ENCODE results near the gene GRIK2. TPM values are rescaled to one million over a fixed set of nuclear protein-coding genes. Genes with fewer than 3 reads are reported as not detected.
"Not testable (repeated sequence)": the region's sequence is repeated elsewhere in the genome, so short reads cannot be mapped to it uniquely, and the experiment has no call there.

The GRIK2 gene
- total and polyA plus RNA-seq, 7 donors = 0.03 to 2.9 (median 0.53) TPM; not detected in 1

DNA sequence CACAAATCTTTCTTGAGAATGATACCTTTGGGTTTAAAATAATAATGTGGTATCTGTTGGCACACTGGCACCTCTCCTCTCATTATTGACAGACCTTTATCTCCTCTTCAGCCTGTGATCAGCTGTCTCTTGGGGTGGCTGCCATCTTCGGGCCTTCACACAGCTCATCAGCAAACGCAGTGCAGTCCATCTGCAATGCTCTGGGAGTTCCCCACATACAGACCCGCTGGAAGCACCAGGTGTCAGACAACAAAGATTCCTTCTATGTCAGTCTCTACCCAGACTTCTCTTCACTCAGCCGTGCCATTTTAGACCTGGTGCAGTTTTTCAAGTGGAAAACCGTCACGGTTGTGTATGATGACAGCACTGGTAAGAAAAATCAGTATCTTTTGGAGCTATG lies 232.8 kb downstream of the GRIK2 start:
- ATAC-seq (no peak), DNase-seq (no peak)
- no peaks in the 10 kb centered on the region for H3K9me3 ChIP-seq
- TF ChIP-seq, protein P1, sequence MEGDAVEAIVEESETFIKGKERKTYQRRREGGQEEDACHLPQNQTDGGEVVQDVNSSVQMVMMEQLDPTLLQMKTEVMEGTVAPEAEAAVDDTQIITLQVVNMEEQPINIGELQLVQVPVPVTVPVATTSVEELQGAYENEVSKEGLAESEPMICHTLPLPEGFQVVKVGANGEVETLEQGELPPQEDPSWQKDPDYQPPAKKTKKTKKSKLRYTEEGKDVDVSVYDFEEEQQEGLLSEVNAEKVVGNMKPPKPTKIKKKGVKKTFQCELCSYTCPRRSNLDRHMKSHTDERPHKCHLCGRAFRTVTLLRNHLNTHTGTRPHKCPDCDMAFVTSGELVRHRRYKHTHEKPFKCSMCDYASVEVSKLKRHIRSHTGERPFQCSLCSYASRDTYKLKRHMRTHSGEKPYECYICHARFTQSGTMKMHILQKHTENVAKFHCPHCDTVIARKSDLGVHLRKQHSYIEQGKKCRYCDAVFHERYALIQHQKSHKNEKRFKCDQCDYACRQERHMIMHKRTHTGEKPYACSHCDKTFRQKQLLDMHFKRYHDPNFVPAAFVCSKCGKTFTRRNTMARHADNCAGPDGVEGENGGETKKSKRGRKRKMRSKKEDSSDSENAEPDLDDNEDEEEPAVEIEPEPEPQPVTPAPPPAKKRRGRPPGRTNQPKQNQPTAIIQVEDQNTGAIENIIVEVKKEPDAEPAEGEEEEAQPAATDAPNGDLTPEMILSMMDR (IDR thresholded peaks at IDR 0.05) = no peak
- no peak overlapping the region for H3K27ac ChIP-seq
- no peak overlapping the region for H3K4me3 ChIP-seq
- H3K36me3 ChIP-seq (ENCODE audit: insufficient read depth in 1 of 2, low read depth in 1 of 2) = no peaks in the 10 kb centered on the region
- 56 to 57% (median 56%) methylated on average over 6 of the region's 6 CpGs for WGBS, 3 donors
- intact Hi-C loops (cut with DNase I) = no loop called here
- no peaks in the 10 kb centered on the region for H3K27me3 ChIP-seq (ENCODE audit: insufficient read depth in 3 of 3, low read length in 2 of 3)
- H3K4me1 ChIP-seq = no peaks in the 10 kb centered on the region

DNA sequence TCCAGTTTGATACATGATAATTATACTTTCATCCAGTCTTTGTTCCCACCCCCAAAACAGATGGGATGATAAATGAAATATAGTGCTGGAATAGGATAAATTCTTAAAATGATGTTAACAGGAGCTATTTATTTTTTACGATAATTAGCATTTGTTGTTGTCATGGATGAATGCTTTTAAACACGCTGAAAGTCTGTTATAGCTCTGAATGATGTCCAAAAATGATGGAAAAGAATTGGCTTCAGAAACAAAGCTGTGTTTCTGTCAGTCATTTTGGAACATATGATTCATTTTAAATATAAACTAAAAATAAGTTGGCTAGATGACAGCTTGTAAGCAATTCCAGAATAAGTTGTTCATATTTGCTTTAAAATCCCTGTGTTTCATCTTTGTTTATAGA lies 237.4 kb downstream of the GRIK2 start:
- H3K27me3 ChIP-seq (ENCODE audit: insufficient read depth in 3 of 3, low read length in 2 of 3) = no peaks in the 10 kb centered on the region
- H3K9me3 ChIP-seq = no peaks in the 10 kb centered on the region
- DNase-seq (no peak), ATAC-seq (no peak)
- no peaks in the 10 kb centered on the region for H3K36me3 ChIP-seq (ENCODE audit: insufficient read depth in 1 of 2, low read depth in 1 of 2)
- no peak overlapping the region for H3K4me3 ChIP-seq
- H3K4me1 ChIP-seq = no peaks in the 10 kb centered on the region
- WGBS, 3 donors = 58 to 62% (median 62%) methylated on average over 2 of the region's 2 CpGs
- intact Hi-C loops (cut with DNase I) = no loop called here
- no peak overlapping the region for H3K27ac ChIP-seq
- TF ChIP-seq, protein P1 (IDR thresholded peaks at IDR 0.05) = no peak

DNA sequence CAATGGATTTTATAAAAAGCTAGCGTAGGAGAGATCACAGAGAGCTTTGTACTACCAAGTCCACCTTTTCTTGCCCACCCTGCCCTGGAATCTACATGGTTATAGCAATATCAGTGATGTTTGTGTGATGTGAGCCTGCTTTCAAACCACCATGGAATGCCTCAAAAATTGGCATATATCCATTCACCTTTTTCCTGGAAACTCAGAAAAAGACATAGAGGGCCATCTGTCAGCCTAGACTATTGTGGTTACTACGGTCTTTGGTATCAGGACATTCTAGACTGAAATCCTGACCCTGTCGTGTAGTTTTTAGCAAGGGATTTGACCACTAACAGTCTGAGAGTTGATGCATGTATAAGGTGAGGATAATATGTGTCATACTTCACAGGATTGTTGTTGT lies 239.6 kb downstream of the GRIK2 start:
- H3K4me3 ChIP-seq = no peak overlapping the region
- ATAC-seq = no peak
- no peak for DNase-seq
- intact Hi-C loops (cut with DNase I) = no loop called here
- H3K36me3 ChIP-seq (ENCODE audit: insufficient read depth in 1 of 2, low read depth in 1 of 2) = no peaks in the 10 kb centered on the region
- H3K4me1 ChIP-seq = no peaks in the 10 kb centered on the region
- H3K27ac ChIP-seq = no peak overlapping the region
- 71 to 74% (median 73%) methylated on average over 3 of the region's 3 CpGs for WGBS, 3 donors
- H3K27me3 ChIP-seq (ENCODE audit: insufficient read depth in 3 of 3, low read length in 2 of 3) = no peaks in the 10 kb centered on the region
- no peaks in the 10 kb centered on the region for H3K9me3 ChIP-seq
- TF ChIP-seq, protein P1 (IDR thresholded peaks at IDR 0.05) = no peak

DNA sequence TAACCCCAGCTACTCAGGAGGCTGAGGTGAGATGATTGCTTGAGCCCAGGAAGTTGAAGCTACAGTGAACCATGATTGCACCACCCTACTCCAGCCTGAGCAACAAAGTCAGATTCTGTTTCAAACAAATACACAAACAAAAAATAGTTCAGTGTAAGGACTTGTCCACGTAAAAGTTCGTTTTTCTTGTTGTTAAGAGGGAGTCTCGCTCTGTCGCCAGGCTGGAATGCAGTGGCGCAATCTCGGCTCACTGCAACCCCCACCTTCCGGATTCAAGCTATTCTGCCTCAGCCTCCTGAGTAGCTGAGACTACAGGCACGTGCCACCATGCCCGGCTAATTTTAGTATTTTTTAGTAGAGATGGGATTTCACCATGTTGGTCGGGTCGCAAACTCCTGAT lies 245.4 kb downstream of the GRIK2 start:
- H3K4me1 ChIP-seq; H3K9me3 ChIP-seq; H3K27ac ChIP-seq; H3K27me3 ChIP-seq (ENCODE audit: insufficient read depth in 3 of 3, low read length in 2 of 3); ATAC-seq; intact Hi-C loops (cut with DNase I); H3K4me3 ChIP-seq; DNase-seq; H3K36me3 ChIP-seq (ENCODE audit: insufficient read depth in 1 of 2, low read depth in 1 of 2): not testable (repeated sequence)
- WGBS, 3 donors = 84 to 91% (median 87%) methylated on average over 11 of the region's 11 CpGs

DNA sequence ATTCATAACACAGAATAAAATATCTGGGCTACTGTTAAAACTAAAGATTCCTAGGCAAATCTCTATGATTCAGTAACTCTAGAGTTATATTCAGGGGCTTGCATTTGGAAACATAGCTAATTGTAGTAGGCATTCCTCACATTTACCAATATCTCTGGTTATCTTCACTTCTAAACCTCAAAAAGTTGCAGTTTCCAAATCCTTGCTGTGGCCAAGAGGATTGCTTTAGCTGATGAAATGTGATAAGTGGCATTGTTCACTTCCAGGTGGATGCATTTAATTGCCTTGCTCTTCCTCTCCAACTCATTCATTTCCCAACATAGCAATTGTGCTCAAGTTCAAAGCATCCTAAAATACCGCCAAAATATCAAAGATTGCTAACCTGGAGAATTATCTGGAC lies 246.6 kb downstream of the GRIK2 start:
- Histone ChIP-seq H3K9me3 (no peaks in the 10 kb centered on the region), H3K27me3 (ENCODE audit: insufficient read depth in 3 of 3, low read length in 2 of 3) (no peaks in the 10 kb centered on the region), H3K36me3 (ENCODE audit: insufficient read depth in 1 of 2, low read depth in 1 of 2) (no peaks in the 10 kb centered on the region), H3K4me1 (no peaks in the 10 kb centered on the region), H3K4me3 (no peak overlapping the region), H3K27ac (no peak overlapping the region)
- 55 to 62% (median 59%) methylated on average over 1 of the region's 1 CpG for WGBS, 3 donors
- intact Hi-C loops (cut with DNase I) = no loop called here
- no peak for DNase-seq
- TF ChIP-seq, protein P1 (IDR thresholded peaks at IDR 0.05) = no peak
- ATAC-seq = no peak

Data from psoas muscle (tissue), 8 donors.